ENCODE measurements around the gene RNF207.

DNA sequence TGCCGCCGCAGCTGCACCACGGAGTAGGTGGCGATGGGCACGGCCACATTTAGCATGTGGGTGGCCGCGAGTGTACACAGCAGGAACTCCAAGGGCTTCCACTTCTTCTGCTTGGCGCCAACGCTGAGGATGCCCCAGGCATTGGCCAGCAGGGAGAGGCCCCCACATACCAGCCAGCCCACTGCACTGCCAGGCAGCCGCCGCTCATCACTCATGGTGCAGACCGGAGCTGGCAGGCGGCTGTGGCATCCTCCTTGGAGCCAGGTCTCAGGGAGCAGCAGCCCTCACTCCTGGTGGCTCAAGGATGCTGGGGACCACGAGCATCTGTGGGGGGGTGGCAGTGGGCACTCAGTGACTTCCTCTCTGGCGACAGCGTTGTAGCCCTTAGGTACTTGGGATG lies 48.8 kb downstream of the RNF207 start:
- TF ChIP-seq, protein P1, sequence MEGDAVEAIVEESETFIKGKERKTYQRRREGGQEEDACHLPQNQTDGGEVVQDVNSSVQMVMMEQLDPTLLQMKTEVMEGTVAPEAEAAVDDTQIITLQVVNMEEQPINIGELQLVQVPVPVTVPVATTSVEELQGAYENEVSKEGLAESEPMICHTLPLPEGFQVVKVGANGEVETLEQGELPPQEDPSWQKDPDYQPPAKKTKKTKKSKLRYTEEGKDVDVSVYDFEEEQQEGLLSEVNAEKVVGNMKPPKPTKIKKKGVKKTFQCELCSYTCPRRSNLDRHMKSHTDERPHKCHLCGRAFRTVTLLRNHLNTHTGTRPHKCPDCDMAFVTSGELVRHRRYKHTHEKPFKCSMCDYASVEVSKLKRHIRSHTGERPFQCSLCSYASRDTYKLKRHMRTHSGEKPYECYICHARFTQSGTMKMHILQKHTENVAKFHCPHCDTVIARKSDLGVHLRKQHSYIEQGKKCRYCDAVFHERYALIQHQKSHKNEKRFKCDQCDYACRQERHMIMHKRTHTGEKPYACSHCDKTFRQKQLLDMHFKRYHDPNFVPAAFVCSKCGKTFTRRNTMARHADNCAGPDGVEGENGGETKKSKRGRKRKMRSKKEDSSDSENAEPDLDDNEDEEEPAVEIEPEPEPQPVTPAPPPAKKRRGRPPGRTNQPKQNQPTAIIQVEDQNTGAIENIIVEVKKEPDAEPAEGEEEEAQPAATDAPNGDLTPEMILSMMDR (IDR thresholded peaks at IDR 0.05; ENCODE audit: insufficient read depth, low read length): no peak
- TF ChIP-seq GABPA (IDR thresholded peaks at IDR 0.05; ENCODE audit: low read depth) (no peak), POLR2AphosphoS5 (IDR thresholded peaks at IDR 0.05; ENCODE audit: low read depth) (no peak)
- TF ChIP-seq, protein P2, sequence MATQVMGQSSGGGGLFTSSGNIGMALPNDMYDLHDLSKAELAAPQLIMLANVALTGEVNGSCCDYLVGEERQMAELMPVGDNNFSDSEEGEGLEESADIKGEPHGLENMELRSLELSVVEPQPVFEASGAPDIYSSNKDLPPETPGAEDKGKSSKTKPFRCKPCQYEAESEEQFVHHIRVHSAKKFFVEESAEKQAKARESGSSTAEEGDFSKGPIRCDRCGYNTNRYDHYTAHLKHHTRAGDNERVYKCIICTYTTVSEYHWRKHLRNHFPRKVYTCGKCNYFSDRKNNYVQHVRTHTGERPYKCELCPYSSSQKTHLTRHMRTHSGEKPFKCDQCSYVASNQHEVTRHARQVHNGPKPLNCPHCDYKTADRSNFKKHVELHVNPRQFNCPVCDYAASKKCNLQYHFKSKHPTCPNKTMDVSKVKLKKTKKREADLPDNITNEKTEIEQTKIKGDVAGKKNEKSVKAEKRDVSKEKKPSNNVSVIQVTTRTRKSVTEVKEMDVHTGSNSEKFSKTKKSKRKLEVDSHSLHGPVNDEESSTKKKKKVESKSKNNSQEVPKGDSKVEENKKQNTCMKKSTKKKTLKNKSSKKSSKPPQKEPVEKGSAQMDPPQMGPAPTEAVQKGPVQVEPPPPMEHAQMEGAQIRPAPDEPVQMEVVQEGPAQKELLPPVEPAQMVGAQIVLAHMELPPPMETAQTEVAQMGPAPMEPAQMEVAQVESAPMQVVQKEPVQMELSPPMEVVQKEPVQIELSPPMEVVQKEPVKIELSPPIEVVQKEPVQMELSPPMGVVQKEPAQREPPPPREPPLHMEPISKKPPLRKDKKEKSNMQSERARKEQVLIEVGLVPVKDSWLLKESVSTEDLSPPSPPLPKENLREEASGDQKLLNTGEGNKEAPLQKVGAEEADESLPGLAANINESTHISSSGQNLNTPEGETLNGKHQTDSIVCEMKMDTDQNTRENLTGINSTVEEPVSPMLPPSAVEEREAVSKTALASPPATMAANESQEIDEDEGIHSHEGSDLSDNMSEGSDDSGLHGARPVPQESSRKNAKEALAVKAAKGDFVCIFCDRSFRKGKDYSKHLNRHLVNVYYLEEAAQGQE (IDR thresholded peaks at IDR 0.05; ENCODE audit: insufficient replicate concordance, low read depth): no peak
